ENCODE data around the gene GNB3.
"Not testable (repeated sequence)": the region's sequence is repeated elsewhere in the genome, so short reads cannot be mapped to it uniquely, and the experiment has no call there.

GNB3 gene

GRCh38 chr12:6886206-6886999, 45.7 kb downstream of the GNB3 start:
- not testable (repeated sequence) for DNase-seq

- no peak for DNase-seq
Observed at GRCh38 chr12:6887460-6887859, 46.7 kb downstream of the GNB3 start.

GRCh38 chr12:6888360-6888759, 47.6 kb downstream of the GNB3 start:
- no peak for DNase-seq

- DNase-seq: not testable (repeated sequence)
Observed at GRCh38 chr12:6888794-6889193, 48.1 kb downstream of the GNB3 start.

- DNase-seq: not testable (repeated sequence)
Observed at GRCh38 chr12:6889775-6890573, 49.2 kb downstream of the GNB3 start.

GRCh38 chr12:6890789-6891645, 50.3 kb downstream of the GNB3 start:
- DNase-seq: peak; percentile 97 to 99 (median 98)

- DNase-seq: no peak
Observed at GRCh38 chr12:6891646-6892001, 50.9 kb downstream of the GNB3 start.

GRCh38 chr12:6892683-6893082, 52.0 kb downstream of the GNB3 start:
- DNase-seq: not testable (repeated sequence)

- DNase-seq: no peak
Observed at GRCh38 chr12:6894321-6894720, 53.6 kb downstream of the GNB3 start.
